Effector CD8-positive, alpha-beta T cell (primary cell): ENCODE data around the gene GBE1.

Experiments used
- DNase-seq: peaks from one replicate; lab custom pipeline; 2025; lab: John Stamatoyannopoulos, UW

The GBE1 gene

DNA sequence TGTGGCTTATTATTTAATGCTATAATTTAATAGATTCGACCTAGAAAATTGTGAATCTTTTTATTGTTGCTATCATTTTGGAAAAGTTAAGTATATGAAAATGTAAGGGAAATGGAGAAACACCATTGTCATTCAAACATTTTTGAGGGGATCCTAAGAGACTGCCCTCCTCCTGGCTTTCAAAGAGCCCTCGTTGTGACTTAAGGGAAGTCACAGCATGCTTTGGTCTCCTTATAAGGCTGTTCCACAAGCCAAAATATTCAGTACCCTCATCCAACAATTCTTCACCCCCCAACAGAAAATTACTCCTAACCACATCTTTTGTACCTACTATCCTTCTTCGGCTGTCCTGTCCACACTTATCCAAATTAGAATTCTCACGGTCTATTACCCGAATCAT lies 140.2 kb downstream of the GBE1 start:
- DNase-seq, result no peak

DNA sequence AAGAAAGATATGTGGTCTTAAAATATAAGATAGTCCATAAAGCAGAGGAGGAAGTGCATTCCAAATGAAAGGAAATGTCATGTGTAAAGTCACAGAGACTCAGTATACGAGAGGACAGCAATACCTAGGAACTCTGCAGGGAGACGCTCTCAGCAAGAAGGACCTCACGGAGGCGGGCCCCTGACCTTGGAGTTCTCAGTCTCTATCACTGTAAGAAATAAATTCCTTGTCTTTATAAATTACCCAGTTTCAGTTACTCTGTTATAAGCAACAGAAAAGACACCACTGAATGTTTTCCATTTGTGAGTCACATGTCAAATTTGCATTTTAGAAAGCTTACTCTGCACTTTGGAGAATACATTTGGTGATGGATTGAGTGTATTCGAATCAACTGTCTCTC lies 140.6 kb downstream of the GBE1 start:
- no peak for DNase-seq

DNA sequence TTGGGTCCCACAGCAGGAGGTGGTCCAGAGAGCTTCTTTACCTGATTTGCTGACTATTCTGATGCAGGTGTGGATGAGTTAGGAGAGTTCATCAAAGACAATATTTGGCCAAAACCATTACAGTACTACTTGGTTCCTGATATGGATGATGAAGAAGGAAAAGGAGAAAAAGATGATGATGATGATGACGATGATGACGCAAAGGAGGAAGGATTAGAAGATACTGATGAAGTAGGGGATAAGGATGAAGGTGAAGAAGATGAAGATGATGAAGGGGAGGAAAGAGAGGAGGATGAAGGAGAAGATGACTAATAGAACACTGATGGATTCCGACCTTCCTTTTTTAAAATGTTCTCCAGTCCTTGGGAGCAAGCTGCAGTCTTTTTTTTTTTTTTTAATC lies 148.7 kb downstream of the GBE1 start:
- DNase-seq, result no peak

DNA sequence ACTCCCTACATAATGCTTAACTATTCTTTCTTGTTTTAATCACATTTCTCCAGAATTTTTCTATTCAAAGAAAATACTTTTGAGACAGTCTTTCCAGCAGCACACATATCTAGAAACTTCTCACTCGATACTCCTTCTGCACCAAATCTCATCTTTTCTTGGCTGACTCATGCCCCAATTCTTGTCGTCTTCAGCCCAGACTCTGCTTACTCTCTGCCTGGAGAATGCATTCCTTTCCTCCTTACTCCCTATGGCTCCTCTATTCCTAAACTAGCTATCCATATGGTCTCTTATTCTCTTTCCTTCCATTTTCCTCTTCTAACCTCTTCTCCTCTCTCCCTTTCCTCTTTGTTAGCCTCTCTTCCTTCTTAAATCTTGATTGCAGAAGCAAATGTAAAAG lies 158.7 kb downstream of the GBE1 start:
- no peak for DNase-seq

GRCh38 chr3:81601707-81602305 lies 159.6 kb downstream of the GBE1 start:
- DNase-seq, result no peak

- no peak for DNase-seq
Measured at GRCh38 chr3:81592101-81592500, 169.3 kb downstream of the GBE1 start.

DNA sequence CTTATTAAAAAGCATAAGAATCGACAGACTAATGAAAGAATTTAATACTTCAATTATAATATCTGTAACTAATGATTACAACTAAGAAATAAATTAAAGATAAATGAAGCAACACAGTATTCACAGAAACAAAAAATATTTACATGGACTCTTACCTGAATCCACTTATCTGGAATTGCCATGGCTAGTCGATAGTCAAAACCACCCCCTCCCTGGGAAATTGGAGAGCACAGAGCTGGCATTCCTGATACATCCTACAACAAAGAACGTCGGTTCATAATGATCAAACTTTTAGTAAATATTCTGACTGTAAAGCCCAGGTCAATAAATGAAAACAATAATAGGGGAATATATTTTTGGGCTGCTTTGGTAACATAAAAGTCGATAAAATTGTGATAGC lies 175.5 kb downstream of the GBE1 start:
- DNase-seq, result no peak

DNA sequence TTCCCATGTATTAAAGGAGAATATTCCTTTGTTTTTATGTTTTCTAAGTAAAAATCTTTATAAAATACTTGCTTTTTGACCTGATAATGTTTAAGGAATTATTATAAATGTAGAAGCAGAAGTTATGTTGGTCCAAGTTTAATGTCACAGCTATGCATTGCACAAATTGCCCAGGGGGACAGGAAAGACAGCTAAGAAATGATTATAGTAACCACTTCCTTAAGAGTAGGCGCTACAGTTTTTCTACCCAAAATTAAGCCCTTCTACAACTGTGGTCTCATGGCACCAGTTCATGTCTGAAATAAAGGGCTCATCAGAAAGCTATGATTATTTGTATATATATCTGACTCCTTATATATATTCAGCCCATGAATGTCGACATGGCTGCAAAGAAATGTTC lies 176.4 kb downstream of the GBE1 start:
- no peak for DNase-seq

GRCh38 chr3:81581966-81582599 lies 179.4 kb downstream of the GBE1 start:
- no peak for DNase-seq

- no peak for DNase-seq
Measured at GRCh38 chr3:81580355-81580754, 181.1 kb downstream of the GBE1 start.

GRCh38 chr3:81579744-81580143 lies 181.7 kb downstream of the GBE1 start:
- no peak for DNase-seq

GRCh38 chr3:81572201-81572756 lies 189.2 kb downstream of the GBE1 start:
- no peak for DNase-seq

- DNase-seq, result no peak
Measured at GRCh38 chr3:81568378-81568777, 193.1 kb downstream of the GBE1 start.

GRCh38 chr3:81565041-81565440 lies 196.4 kb downstream of the GBE1 start:
- no peak for DNase-seq

DNA sequence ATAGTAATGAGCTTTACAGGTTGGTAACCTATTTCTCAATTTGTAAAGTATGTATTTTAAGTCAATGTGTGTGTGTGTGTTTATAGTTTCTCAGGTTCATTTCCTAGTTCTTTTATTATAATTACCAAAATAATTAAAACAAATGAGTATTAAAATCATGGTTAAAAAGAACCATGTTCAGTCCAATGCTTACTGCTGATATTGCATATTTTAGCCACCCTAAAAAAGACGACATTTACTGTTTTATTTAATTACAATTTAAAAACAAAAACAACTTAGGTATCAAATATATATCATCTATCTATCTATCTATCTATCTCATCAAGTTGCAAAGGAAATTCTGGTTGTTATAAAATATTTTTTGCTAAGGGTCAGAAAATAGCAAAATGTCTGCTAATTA lies 203.3 kb downstream of the GBE1 start:
- no peak for DNase-seq

GRCh38 chr3:81554801-81555200 lies 206.6 kb downstream of the GBE1 start:
- DNase-seq, result no peak

GRCh38 chr3:81554388-81554787 lies 207.1 kb downstream of the GBE1 start:
- DNase-seq, result no peak

- no peak for DNase-seq
Measured at GRCh38 chr3:81550415-81550814, 211.0 kb downstream of the GBE1 start.

GRCh38 chr3:81549831-81550230 lies 211.6 kb downstream of the GBE1 start:
- no peak for DNase-seq

- DNase-seq, result no peak
Measured at GRCh38 chr3:81549388-81549787, 212.1 kb downstream of the GBE1 start.

- no peak for DNase-seq
Measured at GRCh38 chr3:81545572-81545971, 215.9 kb downstream of the GBE1 start.

GRCh38 chr3:81544385-81544784 lies 217.1 kb downstream of the GBE1 start:
- DNase-seq, result no peak

- DNase-seq, result no peak
Measured at GRCh38 chr3:81540787-81541186, 220.7 kb downstream of the GBE1 start.

DNA sequence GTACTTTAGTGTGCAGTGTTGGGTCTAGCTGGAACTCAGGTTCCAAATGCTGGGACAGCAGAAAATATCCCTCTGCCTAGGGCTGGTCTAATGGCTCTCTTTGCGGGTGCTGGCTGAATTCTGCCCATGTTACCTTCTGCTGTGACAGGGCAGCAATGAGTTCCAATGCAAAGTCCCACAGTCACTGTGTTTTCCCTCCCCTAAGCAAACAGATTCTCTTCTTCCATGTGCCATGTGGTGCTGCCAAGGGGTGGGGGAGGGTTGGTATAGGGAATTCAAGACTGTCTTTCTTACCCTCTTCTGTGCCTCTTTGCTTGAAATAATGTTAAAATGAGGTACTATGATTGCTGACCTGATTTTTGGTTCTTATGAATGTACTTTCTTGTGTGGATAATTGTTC lies 229.6 kb downstream of the GBE1 start:
- no peak for DNase-seq
